Cerebellar nuclear complex (tissue), 1 donor: ENCODE results near the gene RPL7A.
A peak's percentile ranks its signal among the peaks of the same experiment; 100 is the strongest.
"Not testable (repeated sequence)": the region's sequence is repeated elsewhere in the genome, so short reads cannot be mapped to it uniquely, and the experiment has no call there.

Experiments
- DNase-seq, 2 experiments: peaks; one replicate each; lab custom pipeline; 2025; lab: John Stamatoyannopoulos, UW

The RPL7A gene

DNA sequence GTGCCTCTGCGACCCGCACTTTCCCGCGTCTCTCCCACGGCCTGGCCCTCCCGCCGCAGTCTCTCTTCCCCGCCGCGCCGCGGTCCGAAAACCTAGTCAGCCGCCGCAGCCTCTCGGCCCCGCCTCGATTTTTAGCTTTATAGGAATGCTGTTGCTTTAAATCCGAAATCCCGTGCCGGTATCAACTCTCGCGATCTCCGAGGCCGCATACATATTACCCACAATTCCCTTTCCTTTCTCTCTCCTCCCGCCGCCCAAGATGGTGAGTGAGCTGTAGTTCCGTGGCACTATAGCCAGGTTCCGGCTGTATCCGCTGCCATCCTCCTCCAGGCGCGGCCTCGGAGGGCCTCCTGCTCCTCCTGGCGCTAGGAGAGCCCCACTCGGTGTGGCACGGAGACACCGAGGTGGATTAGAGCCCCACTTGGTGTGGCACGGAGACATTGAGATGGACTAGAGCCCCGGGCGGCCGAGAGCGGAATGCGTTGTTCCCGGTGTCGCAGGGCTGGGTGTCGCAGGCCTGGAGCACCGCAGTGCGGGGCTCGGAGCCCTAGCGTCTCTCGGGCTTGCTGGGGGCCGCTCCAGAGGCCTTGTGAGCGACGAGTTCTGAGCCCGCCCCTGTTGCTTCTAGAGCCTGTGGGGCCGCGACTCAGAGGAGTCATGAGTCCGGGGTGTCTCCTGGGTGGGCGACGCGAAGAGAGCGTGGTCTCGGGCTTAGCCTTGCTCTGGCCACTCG, at the start of gene RPL7A, which contains the start of gene MED22:
Gene RPL7A (plus strand): TSS at position 234 of the 733 bp plus-strand sequence. CDS start 26 bp downstream, at position 260.
Gene MED22 (minus strand): TSS at position 147 of the 733 bp plus-strand sequence. CDS start 1,469 bp downstream, outside the sequence.
- DNase-seq, result peak; percentile 34 to 88

DNA sequence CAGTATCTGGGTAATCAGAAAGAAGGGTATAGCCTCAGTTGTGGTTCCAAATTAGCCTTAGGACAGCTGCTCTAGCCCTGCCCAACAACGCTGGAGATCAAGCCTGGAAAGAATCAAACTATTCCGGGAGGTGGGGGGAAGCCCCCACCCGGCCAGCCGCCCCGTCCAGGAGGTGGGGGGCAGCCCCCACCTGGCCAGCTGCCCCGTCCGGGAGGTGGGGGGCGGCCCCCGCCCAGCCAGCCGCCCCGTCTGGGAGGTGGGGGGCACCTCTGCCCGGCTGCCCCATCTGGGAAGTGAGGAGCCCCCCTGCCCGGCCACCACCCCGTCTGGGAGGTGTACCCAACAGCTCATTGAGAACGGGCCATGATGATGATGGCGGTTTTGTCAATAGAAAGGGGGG, 48.0 kb upstream of the RPL7A start:
- DNase-seq, result not testable (repeated sequence)

DNA sequence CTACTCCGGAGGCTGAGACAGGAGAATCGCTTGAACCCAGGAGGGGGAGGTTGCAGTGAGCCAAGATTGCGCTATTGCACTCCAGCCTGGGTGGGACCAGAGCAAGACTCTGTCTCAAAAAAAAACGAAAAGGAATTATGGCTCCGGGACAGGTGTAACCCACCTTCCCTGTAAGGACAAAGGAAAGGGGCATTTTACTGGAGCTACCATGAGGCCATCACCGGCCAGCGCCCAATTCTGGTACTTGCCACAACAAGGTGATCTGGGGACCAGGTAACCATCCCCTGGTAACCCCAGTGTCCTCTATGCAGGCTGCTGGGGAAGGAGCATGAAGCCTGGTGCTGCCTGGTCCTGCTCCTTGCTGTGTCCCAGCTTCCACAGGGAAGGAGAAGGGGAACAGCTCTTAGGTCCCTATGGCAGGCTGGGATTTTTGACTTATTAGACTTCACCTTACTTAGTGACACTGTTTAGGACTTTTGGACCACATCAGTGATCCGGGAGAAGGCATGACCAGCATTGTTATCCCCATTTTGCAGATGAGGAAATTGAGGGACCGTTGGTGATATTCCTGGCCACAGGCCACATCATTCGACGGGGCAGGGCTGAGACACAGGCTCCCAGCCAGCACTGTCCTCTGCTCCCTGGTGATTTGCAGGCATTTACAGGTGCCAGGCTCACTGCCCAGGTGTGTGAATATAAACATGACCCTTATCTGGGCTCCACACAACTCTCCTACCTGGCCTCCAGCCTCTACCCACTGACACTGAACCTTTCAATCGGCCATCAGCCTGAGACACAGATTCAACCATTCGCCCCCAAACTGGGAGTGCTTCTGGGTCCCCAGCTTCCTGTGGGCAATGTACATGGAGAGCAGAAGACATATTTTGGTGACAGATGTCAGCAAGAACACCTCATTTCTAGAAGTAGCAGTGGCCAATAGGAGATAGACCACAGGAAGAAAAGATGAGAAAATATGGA, 46.5 kb upstream of the RPL7A start:
- no peak for DNase-seq

DNA sequence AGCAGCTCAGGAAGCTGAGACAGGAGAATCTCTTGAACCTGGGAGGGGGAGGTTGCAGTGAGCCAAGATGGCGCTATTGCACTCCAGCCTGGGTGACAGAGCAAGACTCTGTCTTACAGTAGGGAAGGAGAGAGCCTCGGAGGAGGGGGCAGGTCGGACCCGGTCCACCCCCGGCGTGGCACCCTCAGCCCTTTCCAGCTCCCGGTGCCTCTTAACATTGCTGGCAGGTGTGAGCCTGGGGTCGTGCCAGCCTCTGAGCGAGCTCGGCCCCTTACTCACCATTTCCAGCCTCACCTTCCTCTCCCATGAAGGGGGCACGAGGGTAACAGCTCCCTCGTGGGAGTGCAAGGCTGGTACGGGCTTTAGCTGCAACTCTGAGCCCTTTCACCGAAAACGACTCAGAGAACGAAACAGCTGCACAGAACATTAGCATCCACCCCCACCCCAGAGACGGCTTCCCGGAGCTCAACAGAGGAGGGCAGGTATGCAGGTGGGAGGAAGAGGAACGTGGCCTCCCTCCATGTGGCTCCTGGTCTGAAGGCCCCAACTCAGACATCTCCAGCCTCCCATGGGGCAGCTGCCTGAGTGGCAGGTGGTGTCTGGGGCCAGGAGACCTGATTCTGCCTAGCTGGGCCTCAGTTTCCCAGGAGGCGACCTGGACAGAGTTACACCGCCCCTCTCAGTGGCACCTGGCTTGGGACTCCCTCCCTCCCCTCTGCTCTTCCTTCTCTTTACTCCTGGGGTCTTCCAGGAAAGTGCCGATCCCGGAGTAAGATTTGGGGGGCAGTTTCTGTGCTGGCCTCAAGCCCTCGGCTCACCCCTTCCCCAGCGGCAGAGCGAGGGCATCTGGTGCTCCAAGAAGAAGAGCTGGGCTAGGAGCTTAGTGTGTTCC, 44.5 kb upstream of the RPL7A start:
- DNase-seq, result no peak

DNA sequence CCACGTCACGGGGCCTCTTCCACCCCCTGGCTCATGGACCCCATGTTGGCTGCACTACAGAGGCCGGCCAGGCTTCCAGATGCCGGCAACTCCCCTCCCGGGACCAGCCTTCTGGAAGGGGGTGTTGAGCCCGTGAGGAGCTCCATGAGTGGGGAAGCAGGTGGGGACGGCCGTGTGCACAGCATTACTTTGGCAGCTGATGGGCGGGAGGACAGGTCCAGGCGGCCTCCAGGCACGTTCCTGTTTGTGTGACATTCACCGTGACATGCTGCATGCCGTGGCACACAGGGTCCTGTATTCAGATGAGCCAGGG, 43.9 kb upstream of the RPL7A start:
- no peak for DNase-seq

DNA sequence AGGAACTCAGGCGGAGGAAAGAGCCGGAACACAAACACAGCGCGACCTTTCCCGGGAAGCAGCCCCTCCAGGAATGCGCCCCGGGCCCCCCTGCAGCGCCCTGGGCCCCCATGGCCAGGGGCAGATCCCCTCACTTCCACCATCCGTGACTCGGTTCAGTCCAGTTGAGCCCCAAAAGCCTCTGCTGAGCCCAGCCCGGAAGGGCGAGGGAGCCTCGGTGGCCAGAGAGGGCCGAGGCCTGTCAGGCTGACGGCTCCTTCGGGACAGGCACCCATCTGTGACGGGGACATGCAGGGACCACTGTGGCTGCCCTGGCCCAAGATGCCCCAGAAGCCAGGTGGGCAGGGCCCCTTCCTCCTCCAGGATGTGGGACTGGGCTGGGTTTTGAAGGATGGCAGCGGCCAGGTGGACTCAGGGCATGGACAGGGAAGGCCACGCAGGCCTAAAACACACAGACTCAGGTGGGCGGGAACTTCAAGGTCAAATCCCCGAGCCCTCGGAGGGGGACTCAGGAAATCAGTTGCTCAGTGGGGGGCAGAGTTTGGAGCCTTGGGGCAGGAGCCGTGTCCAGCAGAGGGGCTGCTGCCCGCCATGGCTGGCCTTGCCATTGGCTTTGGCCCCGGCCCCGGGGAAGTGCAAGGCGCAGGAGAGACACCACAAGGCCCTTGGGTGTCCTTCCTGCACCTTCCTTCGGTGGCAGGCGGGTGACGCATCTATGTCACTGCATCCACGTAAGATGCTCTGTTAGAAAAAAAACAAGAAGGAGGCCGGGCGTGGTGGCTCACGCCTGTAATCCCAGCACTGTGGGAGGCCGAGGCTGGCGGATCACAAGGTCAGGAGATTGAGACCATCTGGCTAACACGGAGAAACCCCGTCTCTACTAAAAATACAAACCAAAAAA, 43.3 kb upstream of the RPL7A start:
- no peak for DNase-seq

DNA sequence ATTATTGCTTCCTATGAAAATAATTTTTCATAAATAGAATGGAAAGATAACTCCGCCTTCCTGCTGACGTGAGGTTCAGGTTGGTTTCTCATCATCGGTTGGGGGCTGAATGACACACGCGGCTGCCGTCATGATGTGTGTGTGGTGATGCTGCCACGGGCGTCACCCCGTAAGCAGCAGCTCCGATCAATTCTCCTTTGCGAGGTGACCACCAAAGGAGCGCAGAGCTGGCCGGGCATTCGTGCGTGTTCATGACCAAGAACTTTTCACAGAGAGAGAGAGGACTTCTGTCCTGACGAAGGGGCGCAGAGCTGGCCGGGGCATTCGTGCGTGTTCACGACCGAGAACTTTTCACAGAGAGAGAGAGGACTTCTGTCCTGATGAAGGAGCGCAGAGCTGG, 42.3 kb upstream of the RPL7A start:
- DNase-seq, result no peak

DNA sequence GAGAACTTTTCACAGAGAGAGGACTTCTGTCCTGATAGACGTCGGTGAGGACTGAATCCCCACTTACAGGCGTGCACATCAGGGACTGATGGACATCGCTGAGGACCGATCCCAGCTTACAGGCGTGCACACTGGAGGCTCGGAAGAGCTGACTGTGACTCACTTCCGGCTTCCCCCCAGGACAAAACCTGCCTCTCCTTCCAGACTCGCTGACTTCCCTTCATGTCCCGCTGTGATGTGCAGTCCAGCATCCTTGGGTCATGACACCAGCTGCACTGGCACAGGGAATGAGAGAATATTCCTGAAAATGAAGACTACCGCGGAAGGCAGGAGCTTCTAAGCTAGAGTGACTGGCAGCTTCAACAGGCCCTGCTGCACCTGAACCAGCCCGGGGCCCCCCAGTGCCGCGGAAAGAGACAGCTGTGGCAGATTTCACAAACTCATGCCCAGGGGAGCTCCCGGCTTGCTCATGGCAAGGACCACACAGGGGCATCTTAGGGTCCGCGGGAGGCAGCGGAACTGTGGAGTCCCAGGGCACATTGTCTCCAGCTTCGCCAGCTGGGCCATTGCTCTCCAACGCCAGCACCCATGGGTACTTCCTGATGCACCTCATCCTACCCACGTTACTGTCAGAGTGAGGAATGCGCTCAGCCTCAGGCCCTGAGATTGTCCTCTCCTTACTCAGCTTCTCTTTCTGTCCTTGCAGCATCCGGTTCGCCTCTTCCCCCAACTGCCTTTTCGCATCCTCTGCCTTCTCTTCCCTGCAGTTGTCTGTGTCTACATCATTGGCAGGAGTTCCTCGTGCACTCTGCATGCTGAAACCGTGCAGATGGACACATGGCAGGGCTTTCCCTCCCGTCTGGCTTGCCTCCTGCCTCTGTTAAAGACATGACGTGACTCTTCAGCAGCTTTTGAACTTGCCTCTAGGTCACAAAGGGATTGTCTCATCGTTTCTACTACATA, 41.5 kb upstream of the RPL7A start:
- peak in 1 of 2 experiments; percentile 19 for DNase-seq

DNA sequence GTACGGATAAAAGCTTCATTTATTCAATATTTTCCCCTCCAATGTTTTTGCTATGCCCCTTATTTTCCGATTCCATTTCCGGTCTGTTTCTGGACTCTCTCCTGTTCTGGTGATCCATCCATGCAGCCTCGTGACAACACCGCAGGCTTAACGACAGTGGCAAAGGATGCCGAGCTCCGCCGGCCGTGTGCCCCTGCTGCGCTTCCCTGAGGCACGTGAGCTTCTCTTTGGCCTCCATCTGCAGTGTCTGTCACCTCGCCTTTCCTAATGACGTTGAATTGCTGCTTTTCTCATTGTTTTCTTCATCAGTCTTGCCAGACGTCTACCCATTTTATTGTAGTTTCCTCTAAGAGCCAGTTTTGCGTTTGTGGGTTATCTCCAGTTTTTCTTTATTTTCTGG, 40.7 kb upstream of the RPL7A start:
- no peak for DNase-seq

DNA sequence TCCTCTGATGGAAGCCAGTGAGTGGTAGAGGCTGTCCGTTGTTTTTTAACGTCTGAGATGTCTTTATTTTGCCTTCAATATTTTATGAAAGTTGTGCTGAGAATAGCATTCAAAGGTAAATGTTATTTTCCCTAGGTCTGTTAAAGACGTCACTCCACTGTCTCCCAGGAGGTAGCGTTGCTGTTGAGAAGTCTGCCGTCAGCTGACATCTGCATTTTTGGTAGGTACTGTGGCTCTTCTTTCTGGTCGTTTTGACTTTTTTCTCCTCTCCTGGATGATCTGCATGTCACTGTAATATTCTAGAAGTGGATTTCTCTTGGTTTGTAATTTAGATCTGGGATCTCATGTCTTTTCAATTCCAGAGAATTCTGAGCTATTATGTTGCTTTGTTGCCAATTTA, 38.4 kb upstream of the RPL7A start:
- no peak for DNase-seq

DNA sequence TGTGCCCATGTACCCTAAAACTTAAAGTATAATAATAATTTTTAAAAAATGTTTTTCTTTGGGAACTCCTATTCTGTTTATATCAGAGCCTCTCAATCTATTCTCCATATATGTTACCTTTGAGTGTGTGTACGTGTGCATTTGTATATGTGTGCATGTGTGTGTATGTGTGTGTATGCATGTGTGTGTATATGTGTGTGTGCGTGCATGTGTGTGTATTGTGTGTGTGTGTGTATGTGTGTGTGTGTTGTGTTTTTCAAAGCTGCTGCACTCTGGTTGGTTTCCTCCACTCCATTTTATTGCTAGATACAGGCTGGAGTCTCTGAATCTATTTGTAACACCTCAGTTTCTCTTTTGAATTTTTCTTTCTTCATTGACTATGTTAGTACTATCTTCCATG, 32.0 kb upstream of the RPL7A start:
- DNase-seq, result no peak

DNA sequence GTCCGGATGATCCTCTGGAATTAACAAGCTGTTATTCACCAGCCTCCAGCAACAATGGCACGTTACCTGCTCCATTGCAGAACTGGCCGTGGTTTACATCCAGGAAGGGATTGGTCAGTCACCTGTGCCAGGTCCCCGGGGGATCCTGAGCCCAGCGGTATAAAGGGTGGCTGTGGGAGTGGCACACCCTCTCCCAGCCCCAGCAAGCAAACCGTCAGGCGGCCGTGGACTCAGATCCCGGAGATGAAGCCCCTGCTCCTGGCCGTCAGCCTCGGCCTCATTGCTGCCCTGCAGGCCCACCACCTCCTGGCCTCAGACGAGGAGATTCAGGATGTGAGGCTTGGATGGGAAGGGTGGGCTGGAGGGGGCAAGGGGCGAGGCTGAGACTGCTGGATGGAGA, 30.5 kb upstream of the RPL7A start:
- not testable (repeated sequence) for DNase-seq

DNA sequence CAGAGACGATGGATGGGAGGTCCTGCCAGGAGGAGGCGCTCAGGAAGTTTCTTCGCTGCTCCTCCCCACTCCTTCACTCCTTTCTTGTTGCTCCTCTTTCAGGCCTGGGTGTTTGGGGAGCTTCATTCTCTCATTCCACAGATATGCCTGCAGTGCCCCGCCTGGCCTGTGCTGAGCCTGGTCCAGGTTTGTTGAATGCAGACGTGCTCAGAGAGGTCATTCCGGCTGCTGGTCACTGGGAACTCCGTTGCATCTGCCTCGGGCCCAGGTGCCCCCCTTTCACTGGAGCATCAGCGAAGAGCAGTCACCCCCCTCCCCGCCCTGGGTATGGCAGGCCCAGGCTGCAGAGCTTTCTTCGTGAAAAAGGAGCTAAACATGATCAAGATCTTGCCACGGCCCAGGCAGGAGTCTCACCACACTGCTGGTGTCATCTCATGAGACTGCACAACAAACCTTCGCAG, 27.6 kb upstream of the RPL7A start:
- no peak for DNase-seq

DNA sequence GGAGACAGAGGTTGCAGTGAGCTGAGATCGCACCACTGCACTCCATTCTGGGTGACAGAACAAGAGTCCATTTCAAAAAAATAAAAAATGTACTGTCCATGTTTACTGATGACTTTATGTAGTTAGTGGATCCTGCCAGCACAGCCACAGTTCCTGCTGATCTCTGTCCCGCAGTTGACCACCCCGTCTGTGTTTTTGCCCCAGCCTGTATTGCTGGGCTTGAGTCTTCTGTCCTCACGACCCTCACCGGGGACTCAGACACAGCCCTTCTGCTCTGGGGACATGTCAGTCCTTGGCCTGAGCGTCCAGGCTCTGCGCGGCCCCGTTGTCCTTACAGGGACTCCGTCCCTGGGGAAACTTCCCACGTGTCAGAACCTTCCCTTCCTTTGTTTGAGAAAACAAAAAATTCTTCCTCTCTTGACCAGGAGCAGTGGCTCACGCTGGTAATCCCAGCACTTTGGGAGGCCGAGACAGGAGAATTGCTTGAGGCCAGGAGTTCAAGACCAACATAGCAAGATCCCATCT, 26.5 kb upstream of the RPL7A start:
- no peak for DNase-seq

DNA sequence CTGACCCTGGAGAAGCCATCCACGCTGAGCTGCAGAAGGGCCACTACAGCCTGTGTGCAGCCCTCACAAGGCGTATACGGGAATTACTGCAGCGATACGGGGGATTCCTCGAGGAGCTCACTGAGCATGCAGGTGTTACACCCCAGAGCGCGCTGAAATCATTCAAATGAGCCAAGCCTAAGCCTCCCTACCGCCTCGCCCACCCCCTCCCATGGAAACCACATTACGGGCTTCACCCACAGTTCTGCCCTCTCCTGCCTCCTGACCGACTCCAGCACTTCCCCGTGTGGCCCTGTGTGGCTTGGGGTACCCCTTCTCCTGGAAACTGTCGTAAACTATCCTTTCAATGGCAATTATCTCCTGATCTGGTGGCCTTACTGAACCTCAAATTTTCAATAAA, 25.3 kb upstream of the RPL7A start:
- DNase-seq, result no peak

DNA sequence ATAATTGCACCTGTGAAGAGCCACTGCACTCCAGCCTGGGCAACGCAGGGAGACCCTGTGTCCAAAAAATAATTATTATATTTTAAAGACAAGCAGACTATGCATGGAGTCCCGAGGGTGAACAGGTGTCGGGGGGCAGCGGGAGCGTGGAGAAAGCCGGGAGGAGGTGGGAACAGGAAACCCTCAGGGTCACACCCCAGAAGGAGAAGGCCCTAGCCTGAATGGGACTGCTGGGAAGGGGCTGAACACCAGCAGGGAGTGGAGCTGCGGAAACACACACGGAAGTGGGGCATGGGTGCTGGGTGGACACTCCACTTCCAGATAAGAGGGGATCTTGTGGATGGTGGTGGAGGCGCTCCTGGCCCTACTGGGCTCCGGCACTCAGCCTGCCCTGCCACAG, 24.8 kb upstream of the RPL7A start:
- DNase-seq, result no peak

DNA sequence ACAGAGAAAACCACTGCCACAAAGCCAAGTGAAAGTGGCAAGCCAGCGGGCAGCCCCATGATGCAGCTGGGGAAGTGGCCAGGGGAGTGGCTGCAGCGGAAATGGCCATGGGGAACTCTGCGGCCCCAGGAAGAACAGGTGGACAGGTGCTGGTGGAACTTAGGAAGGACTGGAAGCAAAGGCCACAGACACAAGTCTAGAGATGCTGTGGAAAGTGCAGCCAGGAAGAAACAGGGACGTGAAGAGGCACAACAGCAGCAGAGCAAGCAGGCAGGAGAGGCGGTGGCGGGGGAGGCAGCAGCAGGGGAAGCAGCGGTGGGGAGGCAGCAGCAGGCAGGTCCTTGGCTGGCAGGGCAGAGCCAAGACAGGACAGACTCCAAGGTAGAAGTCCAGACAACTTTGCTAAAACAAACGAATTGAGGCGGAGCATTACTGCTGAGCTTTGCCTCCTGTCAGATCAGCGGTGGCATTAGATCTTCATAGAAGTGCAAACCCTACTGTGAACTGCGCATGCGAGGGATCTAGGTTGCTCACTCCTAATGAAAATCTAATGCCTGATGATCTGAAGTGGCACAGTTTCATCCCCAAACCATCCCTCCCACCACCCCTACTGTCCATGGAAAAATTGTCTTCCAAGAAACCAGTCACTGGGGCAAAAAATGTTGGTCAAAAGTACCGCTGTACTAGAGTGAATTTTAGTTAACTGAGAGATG, 23.9 kb upstream of the RPL7A start:
- DNase-seq, result no peak

DNA sequence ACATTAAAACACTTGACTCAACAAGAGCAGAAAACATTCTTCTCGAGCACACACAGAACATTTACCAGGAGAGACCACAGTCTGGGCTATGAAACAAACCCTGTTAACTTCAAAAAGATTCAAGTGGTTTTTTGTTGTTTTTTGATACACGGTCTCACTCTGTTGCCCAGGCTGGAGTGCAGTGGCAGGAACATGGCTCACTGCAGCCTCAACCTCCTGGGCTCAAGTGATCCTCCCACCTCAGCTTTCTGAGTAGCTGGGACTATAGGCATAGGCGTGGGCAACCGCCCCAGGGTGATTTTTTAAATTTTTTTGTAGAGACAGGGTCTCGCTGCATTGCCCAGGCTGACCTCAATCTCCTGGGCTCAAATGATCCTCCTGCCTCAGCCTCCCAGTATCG, 21.0 kb upstream of the RPL7A start:
- not testable (repeated sequence) for DNase-seq
